B cell (primary cell): ENCODE data around the gene CLN5. TPM values are rescaled to one million over a fixed set of nuclear protein-coding genes. Genes with fewer than 3 reads are reported as not detected.

Experiments used
- ATAC-seq: fragments of 200-7000 bp; cut with Tn5 transposase; one replicate; pipeline ENCODE4 v1.10.0; 2021; ENCODE audit warnings: low read depth, mild to moderate bottlenecking, moderate number of reproducible peaks, moderate library complexity
- CTCF ChIA-PET: fragments of 350-600 bp; sonication (Branson Sonifier 250); formaldehyde crosslinking; loops from one replicate; lab custom pipeline; 2021; ENCODE audit warnings: antibody characterized with exemption, inconsistent platforms; lab: Charles Lee
- POLR2A ChIA-PET: fragments of 350-600 bp; sonication (Branson Sonifier 250); formaldehyde crosslinking; loops from one replicate; lab custom pipeline; 2021; ENCODE audit warnings: antibody characterized with exemption; lab: Charles Lee
- DNase-seq: peaks from one replicate; pipeline ENCODE4 v3.0.0; 2013
- H2AFZ ChIP-seq: 2 replicates; pipeline ENCODE4 v1.6.1; 2012; ENCODE audit warnings: mild to moderate bottlenecking, low read depth, low read length; ENCODE audit not compliant: insufficient read depth, poor library complexity, severe bottlenecking
- H3K27ac ChIP-seq, 2 donors: 1 replicate in 1 of 2; 2 replicates in 1 of 2; pipeline ENCODE4 v1.5.1; 2012 to 2013; ENCODE audit warnings: low read length in 2 of 2, mild to moderate bottlenecking in 2 of 2, moderate library complexity in 1 of 2
- H3K27me3 ChIP-seq, 4 experiments: fragments of 200-600 bp in 1 of 4; sonication (generic) in 1 of 4; replicated peaks in 1 of 4; 1 replicate in 2 of 4; 2 replicates in 2 of 4; pipeline versions ENCODE4 v1.6.1 to v1.7.0; 2013 to 2016; ENCODE audit warnings: low read length in 3 of 4, mild to moderate bottlenecking in 2 of 4, mixed read lengths in 1 of 4, moderate library complexity in 1 of 4; ENCODE audit not compliant: insufficient read depth in 4 of 4, control insufficient read depth in 3 of 4; ENCODE audit errors: control extremely low read depth in 1 of 4
- H3K36me3 ChIP-seq, 2 experiments: replicated peaks in 1 of 2; 1 replicate in 1 of 2; 2 replicates in 1 of 2; pipeline versions ENCODE4 v1.6.1 to v1.7.1; 2013; ENCODE audit warnings: low read length in 1 of 2; ENCODE audit not compliant: insufficient read depth in 2 of 2, control insufficient read depth in 1 of 2; ENCODE audit errors: control extremely low read depth in 1 of 2, extremely low read depth in 1 of 2
- H3K4me1 ChIP-seq, 2 donors: fragments of 200-600 bp in 1 of 2; sonication (generic) in 1 of 2; 1 replicate in 1 of 2; 2 replicates in 1 of 2; pipeline versions ENCODE4 v1.5.1 to v1.6.1; 2013 to 2017; ENCODE audit warnings: low read length in 2 of 2; ENCODE audit not compliant: control insufficient read depth in 2 of 2, insufficient read depth in 2 of 2
- H3K4me2 ChIP-seq: replicated peaks from 2 replicates; pipeline ENCODE3; 2012; ENCODE audit warnings: mild to moderate bottlenecking, low read depth, low read length; ENCODE audit not compliant: poor library complexity, severe bottlenecking
- H3K4me3 ChIP-seq, 5 experiments: fragments of 200-600 bp in 1 of 5; sonication (generic) in 1 of 5; 1 replicate in 3 of 5; 2 replicates in 2 of 5; pipeline versions ENCODE4 v1.5.1 to v1.7.0; 2011 to 2016; ENCODE audit warnings: low read length in 4 of 5, mild to moderate bottlenecking in 4 of 5, low read depth in 2 of 5, control low read depth in 1 of 5, moderate library complexity in 1 of 5; ENCODE audit not compliant: insufficient read depth in 1 of 5; ENCODE audit errors: control extremely low read depth in 1 of 5, extremely low read depth in 1 of 5
- H3K79me2 ChIP-seq: fragments of 200-600 bp; sonication (generic); one replicate; pipeline ENCODE4 v1.6.0; 2016; ENCODE audit warnings: low read length; ENCODE audit not compliant: control insufficient read depth, insufficient read depth
- H3K9ac ChIP-seq: fragments of 200-600 bp; sonication (generic); 2 replicates; pipeline ENCODE4 v1.6.1; 2017; ENCODE audit warnings: mild to moderate bottlenecking, low read length, moderate library complexity
- H3K9me3 ChIP-seq, 3 donors: one replicate each; pipeline versions ENCODE4 v1.6.1 to v1.7.1; 2013; ENCODE audit warnings: low read length in 2 of 3; ENCODE audit not compliant: control insufficient read depth in 2 of 3, insufficient read depth in 1 of 3; ENCODE audit errors: control extremely low read depth in 1 of 3
- H4K20me1 ChIP-seq: 2 replicates; pipeline ENCODE4 v1.6.0; 2012; ENCODE audit warnings: mild to moderate bottlenecking, low read length; ENCODE audit not compliant: insufficient read depth, control insufficient read depth, poor library complexity, severe bottlenecking
- H3K27ac Mint-ChIP-seq: one replicate; pipeline ENCODE4 v1.8.0; 2021; ENCODE audit warnings: mixed read lengths
- H3K27me3 Mint-ChIP-seq: one replicate; pipeline ENCODE4 v1.8.0; 2021; ENCODE audit warnings: mixed read lengths
- H3K4me1 Mint-ChIP-seq: one replicate; pipeline ENCODE4 v1.8.0; 2021; ENCODE audit warnings: mixed read lengths
- H3K4me3 Mint-ChIP-seq: one replicate; pipeline ENCODE4 v1.8.0; 2021; ENCODE audit warnings: mixed read lengths
- H3K9me3 Mint-ChIP-seq: one replicate; pipeline ENCODE4 v1.8.0; 2022; ENCODE audit warnings: mixed read lengths; ENCODE audit not compliant: insufficient read depth
- CTCF ChIP-seq: fragments of 200-600 bp; IDR thresholded peaks from one replicate; pipeline ENCODE4 v1.8.0; 2022; ENCODE audit warnings: antibody characterized with exemption, mild to moderate bottlenecking
- EZH2 ChIP-seq: IDR thresholded peaks from 2 replicates; pipeline ENCODE4 v1.6.1; 2012; ENCODE audit warnings: borderline replicate concordance, low read depth, mild to moderate bottlenecking, moderate library complexity, low read length; ENCODE audit not compliant: insufficient read depth, poor library complexity, severe bottlenecking
- WGBS: methylation state at CpG from one replicate; pipeline ENCODE4 v1.1.5; 2013; ENCODE audit warnings: missing lambda C conversion rate; ENCODE audit not compliant: insufficient coverage; 5-methylcytosine and 5-hydroxymethylcytosine counted together
- intact Hi-C: fragments of 100-400 bp; cut with micrococcal nuclease; formaldehyde crosslinking; loops from one replicate; pipeline ENCODE4 v1.10.0; 2022
- polyA plus RNA-seq: library from polyadenylated mRNA; depleted of rRNA; stranded (reverse); fragments of >200 nt; gene quantifications from 2 replicates; pipeline ENCODE4 v1.2.3, GENCODE V29; 2012
- total RNA-seq, 2 donors: library from RNA; stranded (reverse); fragments of 120-200 nt in 1 of 2; gene quantifications; 1 replicate in 1 of 2; 2 replicates in 1 of 2; pipeline versions ENCODE4 v1.2.3 to v1.2.4, GENCODE V29; 2013 to 2022

The CLN5 gene
- total and polyA plus RNA-seq, 2 donors (not counting 1 experiment from before 2014, with no cell fraction given) = 11.9 to 36.9 TPM

- no peaks in the 10 kb centered on the region for H3K4me1 ChIP-seq
- no peaks in the 10 kb centered on the region for H3K79me2 ChIP-seq
- H3K4me1 Mint-ChIP-seq = peaks cover 7% of the 10 kb centered on the region
- intact Hi-C loops = no loop called here
- H3K4me3 ChIP-seq = no peak overlapping the region
- no peak for DNase-seq
- H3K27ac ChIP-seq = peak overlapping the region in 1 of 2 donors; percentile 63
- H3K4me3 Mint-ChIP-seq = no peak overlapping the region
- ChIA-PET POLR2A (no interaction called here), CTCF (no interaction called here)
- no peaks in the 10 kb centered on the region for H3K27me3 Mint-ChIP-seq
- H3K4me2 ChIP-seq = no peak overlapping the region
- no CpG with 5 or more reads among the region's 8 CpGs for WGBS
- H3K9ac ChIP-seq = no peak overlapping the region
- ATAC-seq = no peak
- no peaks in the 10 kb centered on the region for H3K9me3 Mint-ChIP-seq
- H3K27ac Mint-ChIP-seq = peak overlapping the region; percentile 28
- TF ChIP-seq CTCF (no peak), EZH2 (no peak)
- peaks cover 14 to 67% of the 10 kb centered on the region in 2 experiments for H3K36me3 ChIP-seq
- no peaks in the 10 kb centered on the region for H4K20me1 ChIP-seq
- no peak overlapping the region for H2AFZ ChIP-seq
- H3K9me3 ChIP-seq = no peaks in the 10 kb centered on the region
- H3K27me3 ChIP-seq = no peaks in the 10 kb centered on the region
Observed at GRCh38 chr13:77047649-77048343, 55.9 kb downstream of the CLN5 start.

GRCh38 chr13:77048681-77049080, 56.8 kb downstream of the CLN5 start:
- Histone ChIP-seq H3K9ac (no peak overlapping the region), H3K36me3 (peaks cover 12 to 74% of the 10 kb centered on the region in 2 experiments), H3K4me2 (no peak overlapping the region), H2AFZ (no peak overlapping the region), H3K27ac (peak overlapping the region in 1 of 2 donors; percentile 63), H3K4me1 (no peaks in the 10 kb centered on the region), H3K9me3 (no peaks in the 10 kb centered on the region), H3K27me3 (no peaks in the 10 kb centered on the region), H3K79me2 (no peaks in the 10 kb centered on the region), H3K4me3 (no peak overlapping the region), H4K20me1 (no peaks in the 10 kb centered on the region)
- TF ChIP-seq EZH2 = no peak
- no peak for TF ChIP-seq CTCF
- WGBS = 56% methylated on average over 3 of the region's 4 CpGs
- Mint-ChIP-seq H3K9me3 (no peaks in the 10 kb centered on the region), H3K27ac (peak overlapping the region; percentile 51), H3K4me3 (no peak overlapping the region), H3K27me3 (no peaks in the 10 kb centered on the region), H3K4me1 (peaks cover 7% of the 10 kb centered on the region)
- DNase-seq = no peak
- intact Hi-C loops = no loop called here
- POLR2A ChIA-PET = no interaction called here
- CTCF ChIA-PET = no interaction called here
- ATAC-seq = no peak
